Endothelial cell of umbilical vein (primary cell): ENCODE data around the gene TTLL11. TPM values are rescaled to one million over a fixed set of nuclear protein-coding genes. Genes with fewer than 3 reads are reported as not detected.

ENCODE experiments used
- BruUV-seq: library from RNA; stranded (reverse); fragments of 400-500 nt; replicated peaks from 2 replicates; lab custom pipeline; 2021; lab: Mats Ljungman, UMichigan
- CTCF ChIA-PET: fragments of 300-600, 350-600 bp; sonication (Branson Sonifier 250); formaldehyde crosslinking; loops from one replicate; lab custom pipeline; 2021; ENCODE audit warnings: antibody characterized with exemption, inconsistent platforms; lab: Charles Lee
- POLR2A ChIA-PET: fragments of 300-600, 350-600 bp; sonication (Branson Sonifier 250); formaldehyde crosslinking; loops from one replicate; lab custom pipeline; 2021; ENCODE audit warnings: antibody characterized with exemption, inconsistent platforms; lab: Charles Lee
- DNase-seq: peaks from one replicate; pipeline ENCODE4 v3.0.0-alpha.2; 2011; ENCODE audit warnings: low read depth, low spot score
- FAIRE-seq: peaks from 2 replicates; lab custom pipeline; 2011; peaks lifted over from hg19 to GRCh38; lab: Jason Lieb, UNC
- H2AFZ ChIP-seq: 2 replicates; pipeline ENCODE4 v1.6.0; 2012; ENCODE audit warnings: low read depth, low read length, control low read depth, inconsistent platforms
- H3K27ac ChIP-seq: 2 replicates; pipeline ENCODE4 v1.5.1; 2011; ENCODE audit warnings: low read depth, mild to moderate bottlenecking, control low read depth, low read length, moderate library complexity; ENCODE audit not compliant: insufficient read depth
- H3K27me3 ChIP-seq, 2 experiments: 2 replicates each; pipeline versions ENCODE4 v1.6.0 to v1.6.1; 2011; ENCODE audit warnings: low read length in 2 of 2, mixed read lengths in 1 of 2; ENCODE audit not compliant: control insufficient read depth in 2 of 2, insufficient read depth in 2 of 2
- H3K36me3 ChIP-seq, 2 experiments: 2 replicates in 1 of 2; 3 replicates in 1 of 2; pipeline ENCODE4 v1.5.1; 2011; ENCODE audit warnings: low read length in 2 of 2, mild to moderate bottlenecking in 1 of 2, moderate library complexity in 1 of 2; ENCODE audit not compliant: control insufficient read depth in 2 of 2, insufficient read depth in 2 of 2; ENCODE audit errors: extremely low read depth in 1 of 2
- H3K4me1 ChIP-seq: 3 replicates; pipeline ENCODE4 v1.5.1; 2011; ENCODE audit warnings: mild to moderate bottlenecking, low read length; ENCODE audit not compliant: control insufficient read depth, insufficient read depth; ENCODE audit errors: extremely low read depth
- H3K4me2 ChIP-seq: 2 replicates; pipeline ENCODE4 v1.6.1; 2011; ENCODE audit warnings: low read length, control low read depth, mixed read lengths; ENCODE audit not compliant: insufficient read depth
- H3K4me3 ChIP-seq, 3 experiments: fragments of 200-600 bp in 1 of 3; sonication (generic), shearing (Covaris generic) in 1 of 3; replicated peaks in 1 of 3; 2 replicates each; pipeline ENCODE4 v1.5.1; 2011 to 2016; ENCODE audit warnings: control low read depth in 3 of 3, low read length in 3 of 3, mild to moderate bottlenecking in 2 of 3, inconsistent platforms in 1 of 3, low read depth in 1 of 3, moderate library complexity in 1 of 3; ENCODE audit not compliant: insufficient read depth in 1 of 3
- H3K79me2 ChIP-seq: 2 replicates; pipeline ENCODE4 v1.6.0; 2012; ENCODE audit warnings: low read length, inconsistent platforms; ENCODE audit not compliant: control insufficient read depth, insufficient read depth
- H3K9ac ChIP-seq: replicated peaks from 2 replicates; pipeline ENCODE3; 2011; ENCODE audit warnings: low read length, control low read depth; ENCODE audit not compliant: insufficient read depth; ENCODE audit errors: extremely low read depth
- H3K9me1 ChIP-seq: replicated peaks from 3 replicates; pipeline ENCODE4 v1.6.0; 2011; ENCODE audit warnings: mild to moderate bottlenecking, low read length; ENCODE audit not compliant: control insufficient read depth, insufficient read depth; ENCODE audit errors: extremely low read depth
- H3K9me3 ChIP-seq: replicated peaks from 2 replicates; pipeline ENCODE4 v1.5.1; 2012; ENCODE audit warnings: low read length, inconsistent platforms; ENCODE audit not compliant: control insufficient read depth, insufficient read depth
- H4K20me1 ChIP-seq: replicated peaks from 2 replicates; pipeline ENCODE3; 2011; ENCODE audit warnings: mild to moderate bottlenecking, low read length; ENCODE audit not compliant: control insufficient read depth, insufficient read depth; ENCODE audit errors: extremely low read depth
- EZH2 ChIP-seq: IDR thresholded peaks from 2 replicates; pipeline ENCODE4 v1.6.1; 2012; ENCODE audit warnings: borderline replicate concordance, low read depth, mild to moderate bottlenecking, moderate library complexity, low read length, inconsistent platforms; ENCODE audit not compliant: severe bottlenecking
- FOS ChIP-seq: IDR thresholded peaks from 2 replicates; pipeline ENCODE4 v1.6.1; 2011; ENCODE audit warnings: mild to moderate bottlenecking, low read length, moderate library complexity, borderline replicate concordance; ENCODE audit not compliant: insufficient read depth
- GATA2 ChIP-seq: IDR thresholded peaks from 2 replicates; pipeline ENCODE4 v1.7.0; 2011; ENCODE audit warnings: low read depth, mild to moderate bottlenecking, moderate library complexity, mixed read lengths, low read length; ENCODE audit not compliant: insufficient read length, insufficient read depth
- JUN ChIP-seq: IDR thresholded peaks from 2 replicates; pipeline ENCODE4 v1.6.1; 2011; ENCODE audit warnings: borderline replicate concordance, low read depth; ENCODE audit not compliant: insufficient read length, insufficient read depth
- MYC ChIP-seq: IDR thresholded peaks from one replicate; pipeline ENCODE4 v1.6.1; 2011; ENCODE audit warnings: mild to moderate bottlenecking, low read depth, low read length
- POLR2A ChIP-seq: IDR thresholded peaks from 2 replicates; pipeline ENCODE4 v1.6.1; 2012; ENCODE audit warnings: low read depth, mild to moderate bottlenecking, control low read depth, low read length
- POLR2AphosphoS5 ChIP-seq: IDR thresholded peaks from 2 replicates; pipeline ENCODE4 v1.6.1; 2012; ENCODE audit warnings: low read depth, mild to moderate bottlenecking, control low read depth, low read length, moderate library complexity; ENCODE audit not compliant: insufficient read depth
- dilution Hi-C: fragments of 300-500 bp; cut with MboI; formaldehyde crosslinking; loops from one replicate; pipeline ENCODE4 v1.15.0; 2019; ENCODE audit warnings: low sequenced_read_pairs; ENCODE audit not compliant: extremely low pct_ligation_motif_present
- intact Hi-C: fragments of 100-400 bp; cut with micrococcal nuclease; formaldehyde crosslinking; loops from one replicate; pipeline ENCODE4 v1.10.0; 2022
- polyA plus RNA-seq, 4 experiments: library from polyadenylated mRNA; depleted of rRNA in 3 of 4; stranded (reverse) in 3 of 4; unstranded in 1 of 4; fragments of >200 nt; gene quantifications; 2 replicates each; pipeline versions ENCODE4 v1.2.1 to v1.2.3, GENCODE V29; 2011 to 2012; ENCODE audit warnings: missing spikeins in 1 of 4
- total RNA-seq: library from RNA; stranded (reverse); gene quantifications from 2 replicates; pipeline ENCODE4 v1.2.3, GENCODE V29; 2021
- TF ChIP-seq, protein P1 (sequence below), 2 donors: IDR thresholded peaks; 1 replicate in 1 of 2; 2 replicates in 1 of 2; pipeline ENCODE4 v1.5.1; 2011; ENCODE audit warnings: low read length in 2 of 2, mild to moderate bottlenecking in 2 of 2, moderate library complexity in 2 of 2, control low read depth in 1 of 2, inconsistent platforms in 1 of 2, low read depth in 1 of 2; ENCODE audit not compliant: insufficient read depth in 1 of 2; ENCODE audit errors: extremely low read depth in 1 of 2
- TF ChIP-seq, protein P2 (sequence below): IDR thresholded peaks from 2 replicates; pipeline ENCODE4 v1.6.1; 2011; ENCODE audit not compliant: insufficient read depth, insufficient read length

TTLL11 gene
- total and polyA plus RNA-seq, 2 donors (not counting 3 experiments of a cell fraction or from before 2014, with no cell fraction given), result 4.9 to 5.1 TPM

DNA sequence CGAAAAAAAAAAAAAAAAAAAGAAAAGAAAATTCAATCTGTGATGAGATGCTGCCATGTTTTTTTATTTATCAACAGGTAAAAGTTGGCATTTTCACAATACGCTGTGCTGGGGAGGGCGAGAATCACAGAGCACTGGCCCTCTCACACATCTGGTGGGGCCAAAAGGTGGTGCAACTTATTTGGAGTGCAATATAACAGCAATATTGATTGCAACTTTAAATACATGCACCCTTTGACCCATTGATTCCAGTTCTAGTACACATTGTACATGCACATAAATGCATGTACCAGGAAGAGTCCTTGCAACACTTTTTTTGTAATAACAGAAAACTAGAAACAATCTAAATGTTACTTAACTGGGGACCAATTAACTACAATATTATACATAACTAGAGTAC, 282.6 kb downstream of the TTLL11 start:
- FAIRE-seq, result no peak
- TF ChIP-seq, protein P1, sequence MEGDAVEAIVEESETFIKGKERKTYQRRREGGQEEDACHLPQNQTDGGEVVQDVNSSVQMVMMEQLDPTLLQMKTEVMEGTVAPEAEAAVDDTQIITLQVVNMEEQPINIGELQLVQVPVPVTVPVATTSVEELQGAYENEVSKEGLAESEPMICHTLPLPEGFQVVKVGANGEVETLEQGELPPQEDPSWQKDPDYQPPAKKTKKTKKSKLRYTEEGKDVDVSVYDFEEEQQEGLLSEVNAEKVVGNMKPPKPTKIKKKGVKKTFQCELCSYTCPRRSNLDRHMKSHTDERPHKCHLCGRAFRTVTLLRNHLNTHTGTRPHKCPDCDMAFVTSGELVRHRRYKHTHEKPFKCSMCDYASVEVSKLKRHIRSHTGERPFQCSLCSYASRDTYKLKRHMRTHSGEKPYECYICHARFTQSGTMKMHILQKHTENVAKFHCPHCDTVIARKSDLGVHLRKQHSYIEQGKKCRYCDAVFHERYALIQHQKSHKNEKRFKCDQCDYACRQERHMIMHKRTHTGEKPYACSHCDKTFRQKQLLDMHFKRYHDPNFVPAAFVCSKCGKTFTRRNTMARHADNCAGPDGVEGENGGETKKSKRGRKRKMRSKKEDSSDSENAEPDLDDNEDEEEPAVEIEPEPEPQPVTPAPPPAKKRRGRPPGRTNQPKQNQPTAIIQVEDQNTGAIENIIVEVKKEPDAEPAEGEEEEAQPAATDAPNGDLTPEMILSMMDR (IDR thresholded peaks at IDR 0.05; ENCODE audit: extremely low read depth in 1 of 2, insufficient read depth in 1 of 2, low read depth in 1 of 2, low read length in 2 of 2), result no peak
- TF ChIP-seq JUN (no peak), POLR2A (no peak), MYC (no peak), GATA2 (no peak), POLR2AphosphoS5 (no peak), FOS (no peak), EZH2 (no peak)
- TF ChIP-seq, protein P2, sequence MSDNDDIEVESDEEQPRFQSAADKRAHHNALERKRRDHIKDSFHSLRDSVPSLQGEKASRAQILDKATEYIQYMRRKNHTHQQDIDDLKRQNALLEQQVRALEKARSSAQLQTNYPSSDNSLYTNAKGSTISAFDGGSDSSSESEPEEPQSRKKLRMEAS, result no peak
- Histone ChIP-seq H3K9ac (no peak overlapping the region), H4K20me1 (no peaks in the 10 kb centered on the region), H3K27ac (no peak overlapping the region), H3K4me2 (no peak overlapping the region), H3K4me3 (no peak overlapping the region), H3K4me1 (no peaks in the 10 kb centered on the region), H2AFZ (no peak overlapping the region), H3K9me3 (no peaks in the 10 kb centered on the region), H3K27me3 (no peaks in the 10 kb centered on the region), H3K9me1 (no peaks in the 10 kb centered on the region), H3K79me2 (no peaks in the 10 kb centered on the region), H3K36me3 (no peaks in the 10 kb centered on the region)
- DNase-seq, result no peak
- ChIA-PET CTCF (no interaction called here), POLR2A (no interaction called here)
- intact Hi-C loops, result no loop called here
- dilution Hi-C loops, result no loop called here
- BruUV-seq, result no TSS peak
